ENCODE measurements around the gene LRRC10B.

Gene LRRC10B

DNA sequence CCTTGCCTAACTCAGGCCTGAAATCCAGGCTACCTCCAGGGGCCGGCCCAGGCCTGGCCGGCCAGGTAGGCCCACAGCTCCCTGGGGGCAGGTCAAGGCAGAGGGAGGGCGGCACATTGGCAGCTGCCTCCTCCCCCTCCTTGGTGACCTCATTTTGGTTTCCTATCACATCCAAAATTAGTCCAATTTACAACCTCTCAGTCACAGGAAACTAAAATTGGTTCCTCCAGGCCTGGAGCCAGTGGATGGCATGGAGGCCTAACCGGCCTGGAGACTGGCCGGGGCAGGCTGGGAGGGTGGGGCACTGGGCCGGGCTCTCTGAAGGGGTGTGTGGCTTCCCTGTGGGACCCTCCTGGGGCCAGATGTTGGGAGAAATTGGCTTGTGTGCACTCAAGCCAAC, 35.9 kb downstream of the LRRC10B start:
- TF ChIP-seq EZH2phosphoT487 (IDR thresholded peaks at IDR 0.05; ENCODE audit: low read depth): no peak
- TF ChIP-seq, protein P1, sequence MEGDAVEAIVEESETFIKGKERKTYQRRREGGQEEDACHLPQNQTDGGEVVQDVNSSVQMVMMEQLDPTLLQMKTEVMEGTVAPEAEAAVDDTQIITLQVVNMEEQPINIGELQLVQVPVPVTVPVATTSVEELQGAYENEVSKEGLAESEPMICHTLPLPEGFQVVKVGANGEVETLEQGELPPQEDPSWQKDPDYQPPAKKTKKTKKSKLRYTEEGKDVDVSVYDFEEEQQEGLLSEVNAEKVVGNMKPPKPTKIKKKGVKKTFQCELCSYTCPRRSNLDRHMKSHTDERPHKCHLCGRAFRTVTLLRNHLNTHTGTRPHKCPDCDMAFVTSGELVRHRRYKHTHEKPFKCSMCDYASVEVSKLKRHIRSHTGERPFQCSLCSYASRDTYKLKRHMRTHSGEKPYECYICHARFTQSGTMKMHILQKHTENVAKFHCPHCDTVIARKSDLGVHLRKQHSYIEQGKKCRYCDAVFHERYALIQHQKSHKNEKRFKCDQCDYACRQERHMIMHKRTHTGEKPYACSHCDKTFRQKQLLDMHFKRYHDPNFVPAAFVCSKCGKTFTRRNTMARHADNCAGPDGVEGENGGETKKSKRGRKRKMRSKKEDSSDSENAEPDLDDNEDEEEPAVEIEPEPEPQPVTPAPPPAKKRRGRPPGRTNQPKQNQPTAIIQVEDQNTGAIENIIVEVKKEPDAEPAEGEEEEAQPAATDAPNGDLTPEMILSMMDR (IDR thresholded peaks at IDR 0.05; ENCODE audit: low read depth, low read length): no peak
- Histone ChIP-seq H3K36me3 (replicated peaks; ENCODE audit: low read depth, low read length) (no peaks in the 10 kb centered on the region), H3K4me3 (ENCODE audit: low read length) (no peak overlapping the region), H2AFZ (ENCODE audit: low read depth, low read length) (no peak overlapping the region), H3K79me2 (ENCODE audit: low read length) (no peaks in the 10 kb centered on the region), H3K9ac (ENCODE audit: low read length) (no peak overlapping the region), H3K4me1 (ENCODE audit: low read length) (peaks cover 16% of the 10 kb centered on the region), H4K20me1 (ENCODE audit: insufficient read depth, low read length) (no peaks in the 10 kb centered on the region), H3K27me3 (ENCODE audit: low read depth, low read length) (peaks cover 15% of the 10 kb centered on the region; the same call in 1 of the 2 replicates), H3K27ac (ENCODE audit: low read length) (no peak overlapping the region), H3K9me3 (ENCODE audit: insufficient read depth, low read length) (no peaks in the 10 kb centered on the region), H3K4me2 (ENCODE audit: low read length) (no peak overlapping the region)

DNA sequence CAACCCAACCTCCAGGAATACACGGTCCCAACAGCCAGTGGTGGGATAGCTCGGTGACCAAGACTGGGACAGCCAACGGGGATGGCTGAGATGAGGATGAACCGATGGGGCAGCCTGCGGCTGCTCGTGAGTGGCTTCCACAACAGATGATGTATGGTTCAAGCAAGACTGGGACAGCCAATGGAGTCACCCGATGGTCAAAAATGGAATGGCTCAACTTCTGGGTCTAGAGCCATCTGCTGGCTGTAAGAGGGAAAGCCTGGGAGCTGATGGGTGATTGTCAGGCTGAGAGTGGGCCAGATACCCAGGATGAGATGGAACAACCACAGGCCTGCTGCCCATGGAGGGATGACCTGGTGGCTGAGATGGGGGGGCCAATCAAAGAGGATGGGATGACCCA, 36.8 kb downstream of the LRRC10B start:
- Histone ChIP-seq H3K4me3 (ENCODE audit: low read length) (no peak overlapping the region), H3K27me3 (ENCODE audit: low read depth, low read length) (peaks cover 6% of the 10 kb centered on the region; the same call in 1 of the 2 replicates), H4K20me1 (ENCODE audit: insufficient read depth, low read length) (no peaks in the 10 kb centered on the region), H2AFZ (ENCODE audit: low read depth, low read length) (no peak overlapping the region), H3K9me3 (ENCODE audit: insufficient read depth, low read length) (no peaks in the 10 kb centered on the region), H3K4me1 (ENCODE audit: low read length) (peaks cover 16% of the 10 kb centered on the region), H3K9ac (ENCODE audit: low read length) (no peak overlapping the region), H3K4me2 (ENCODE audit: low read length) (no peak overlapping the region), H3K79me2 (ENCODE audit: low read length) (no peaks in the 10 kb centered on the region), H3K36me3 (replicated peaks; ENCODE audit: low read depth, low read length) (no peaks in the 10 kb centered on the region), H3K27ac (ENCODE audit: low read length) (no peak overlapping the region)
- TF ChIP-seq, protein P1 (IDR thresholded peaks at IDR 0.05; ENCODE audit: low read depth, low read length): peak; percentile 68
- TF ChIP-seq EZH2phosphoT487 (IDR thresholded peaks at IDR 0.05; ENCODE audit: low read depth): no peak

DNA sequence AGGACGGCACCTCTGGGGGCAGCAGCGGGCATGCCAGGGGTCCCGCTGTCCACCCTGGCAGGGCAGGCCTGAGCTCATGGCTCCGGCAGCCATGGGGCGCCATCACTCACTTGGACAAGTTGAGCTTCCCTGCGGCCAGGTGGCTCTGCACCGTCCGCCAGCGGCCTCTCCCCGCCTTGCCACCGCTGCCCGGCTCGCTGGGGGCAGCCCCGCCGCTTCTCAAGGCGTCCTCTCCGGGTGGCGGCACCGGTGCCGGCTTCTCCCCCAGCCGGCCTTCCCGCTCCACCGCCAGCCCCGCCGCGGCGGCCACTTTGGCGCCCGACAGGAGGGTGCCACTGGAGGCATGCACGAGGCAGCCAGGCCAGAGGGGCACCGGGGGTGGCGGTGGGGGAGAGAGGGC, 37.4 kb downstream of the LRRC10B start:
- Histone ChIP-seq H2AFZ (ENCODE audit: low read depth, low read length) (no peak overlapping the region), H4K20me1 (ENCODE audit: insufficient read depth, low read length) (no peaks in the 10 kb centered on the region), H3K9me3 (ENCODE audit: insufficient read depth, low read length) (no peaks in the 10 kb centered on the region), H3K4me1 (ENCODE audit: low read length) (peaks cover 13% of the 10 kb centered on the region), H3K9ac (ENCODE audit: low read length) (no peak overlapping the region), H3K4me2 (ENCODE audit: low read length) (no peak overlapping the region), H3K36me3 (replicated peaks; ENCODE audit: low read depth, low read length) (no peaks in the 10 kb centered on the region), H3K4me3 (ENCODE audit: low read length) (no peak overlapping the region), H3K79me2 (ENCODE audit: low read length) (no peaks in the 10 kb centered on the region), H3K27me3 (ENCODE audit: low read depth, low read length) (peaks cover 4% of the 10 kb centered on the region; the same call in 1 of the 2 replicates), H3K27ac (ENCODE audit: low read length) (no peak overlapping the region)
- TF ChIP-seq, protein P1 (IDR thresholded peaks at IDR 0.05; ENCODE audit: low read depth, low read length): no peak
- no peak for TF ChIP-seq EZH2phosphoT487 (IDR thresholded peaks at IDR 0.05; ENCODE audit: low read depth)

DNA sequence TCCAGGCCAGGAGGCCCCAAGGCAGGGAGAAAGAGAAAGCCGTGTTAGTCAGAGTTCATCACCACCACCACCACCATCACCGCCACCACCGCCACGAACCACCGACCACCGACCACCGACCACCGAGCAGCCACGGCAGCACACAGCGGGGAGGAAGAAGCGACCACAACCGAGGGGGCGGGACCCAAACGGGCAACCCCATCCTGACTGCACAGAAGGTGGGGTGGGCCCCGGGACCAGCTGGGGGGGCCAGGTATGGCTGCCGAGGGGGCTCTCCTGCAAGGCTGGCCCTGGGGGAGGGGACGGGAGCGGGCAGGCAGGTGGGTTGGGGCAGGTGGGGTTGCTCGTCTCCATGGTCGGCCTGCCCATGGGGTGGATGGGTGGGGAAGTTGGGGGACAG, 38.1 kb downstream of the LRRC10B start:
- no peak overlapping the region for H2AFZ ChIP-seq (ENCODE audit: low read depth, low read length)
- H3K9me3 ChIP-seq (ENCODE audit: insufficient read depth, low read length): no peaks in the 10 kb centered on the region
- no peak overlapping the region for H3K9ac ChIP-seq (ENCODE audit: low read length)
- TF ChIP-seq, protein P1 (IDR thresholded peaks at IDR 0.05; ENCODE audit: low read depth, low read length): no peak
- TF ChIP-seq EZH2phosphoT487 (IDR thresholded peaks at IDR 0.05; ENCODE audit: low read depth): no peak
- no peaks in the 10 kb centered on the region for H3K36me3 ChIP-seq (replicated peaks; ENCODE audit: low read depth, low read length)
- H3K4me1 ChIP-seq (ENCODE audit: low read length): peaks cover 7% of the 10 kb centered on the region
- peaks cover 6% of the 10 kb centered on the region; the same call in 1 of the 2 replicates for H3K27me3 ChIP-seq (ENCODE audit: low read depth, low read length)
- no peak overlapping the region for H3K4me2 ChIP-seq (ENCODE audit: low read length)
- H3K79me2 ChIP-seq (ENCODE audit: low read length): no peaks in the 10 kb centered on the region
- no peaks in the 10 kb centered on the region for H4K20me1 ChIP-seq (ENCODE audit: insufficient read depth, low read length)
- H3K27ac ChIP-seq (ENCODE audit: low read length): no peak overlapping the region
- no peak overlapping the region for H3K4me3 ChIP-seq (ENCODE audit: low read length)

All from OCI-LY3 (cell line).